GM21526 (cell line): Measurements from ENCODE around the gene CERS2.

Experiments
- ATAC-seq: cut with Tn5 transposase; IDR thresholded peaks from one replicate; pipeline ENCODE4 v1.9.1; 2021; ENCODE audit warnings: moderate library complexity; ENCODE audit not compliant: unreplicated experiment, low FRiP score

Gene CERS2

GRCh38 chr1:150997949-150998348, 23.3 kb upstream of the CERS2 start:
- no peak for ATAC-seq

- ATAC-seq, result no peak
Observed at GRCh38 chr1:150997126-150997872, 22.7 kb upstream of the CERS2 start.

GRCh38 chr1:150995896-150996295, 21.3 kb upstream of the CERS2 start:
- ATAC-seq, result no peak

GRCh38 chr1:150995460-150995859, 20.8 kb upstream of the CERS2 start:
- ATAC-seq, result no peak

GRCh38 chr1:150994248-150994647, 19.6 kb upstream of the CERS2 start:
- ATAC-seq, result no peak

DNA sequence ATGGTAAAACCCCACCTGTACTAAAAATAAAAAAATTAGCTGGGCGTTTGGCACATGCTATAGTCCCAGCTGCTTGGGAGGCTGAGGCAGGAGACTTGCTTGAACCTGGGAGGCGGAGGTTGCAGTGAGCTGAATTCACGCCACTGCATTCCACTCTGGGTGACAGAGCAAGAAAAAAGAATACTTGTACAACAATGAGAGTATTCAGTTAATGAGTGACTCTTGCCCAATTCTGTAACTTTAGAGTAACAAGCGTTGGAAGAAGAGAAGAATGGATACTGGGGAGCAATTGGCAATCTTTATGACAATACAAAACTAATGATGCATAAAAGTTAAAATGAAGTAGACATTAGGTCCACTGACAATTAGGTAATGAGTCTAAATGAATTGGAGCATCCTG, 18.0 kb upstream of the CERS2 start:
- no peak for ATAC-seq

GRCh38 chr1:150987924-150988323, 13.3 kb upstream of the CERS2 start:
- ATAC-seq, result no peak

DNA sequence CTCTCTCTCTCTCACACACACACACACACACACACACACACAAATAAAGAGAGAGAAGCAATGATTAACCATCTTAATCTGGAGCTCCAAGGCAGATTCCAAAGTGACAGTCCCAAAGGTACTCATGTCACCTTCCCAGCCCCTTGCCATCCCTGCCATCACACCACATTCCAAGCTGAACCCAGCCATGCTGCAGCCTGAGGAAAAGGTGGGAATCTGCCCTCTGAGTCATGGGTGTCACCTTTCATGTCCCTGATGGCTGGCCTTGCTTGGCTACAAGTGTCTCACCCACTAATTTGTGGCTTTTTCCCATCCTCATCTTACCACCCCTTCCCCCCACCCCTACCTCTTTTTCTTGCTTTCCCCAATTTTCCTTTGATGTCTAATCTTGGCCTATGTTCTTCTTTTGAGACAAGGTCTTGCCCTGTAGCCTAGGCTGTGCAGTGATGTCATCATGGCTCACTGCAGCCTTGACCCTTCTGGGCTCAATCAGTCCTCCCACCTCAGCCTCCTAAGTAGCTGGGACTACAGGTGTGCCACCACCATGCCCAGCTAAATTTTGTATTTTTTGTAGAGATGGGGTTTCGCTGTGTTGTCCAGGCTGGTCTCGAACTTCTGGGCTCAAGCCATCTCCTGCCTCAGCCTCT, 10.7 kb upstream of the CERS2 start:
- ATAC-seq, result no peak

- no peak for ATAC-seq
Observed at GRCh38 chr1:150981805-150982712, 7.4 kb upstream of the CERS2 start, which contains the start of gene ANXA9. TSS of gene ANXA9 (plus strand) at chr1:150982292. CDS start at chr1:150983106, 814 bp downstream.

DNA sequence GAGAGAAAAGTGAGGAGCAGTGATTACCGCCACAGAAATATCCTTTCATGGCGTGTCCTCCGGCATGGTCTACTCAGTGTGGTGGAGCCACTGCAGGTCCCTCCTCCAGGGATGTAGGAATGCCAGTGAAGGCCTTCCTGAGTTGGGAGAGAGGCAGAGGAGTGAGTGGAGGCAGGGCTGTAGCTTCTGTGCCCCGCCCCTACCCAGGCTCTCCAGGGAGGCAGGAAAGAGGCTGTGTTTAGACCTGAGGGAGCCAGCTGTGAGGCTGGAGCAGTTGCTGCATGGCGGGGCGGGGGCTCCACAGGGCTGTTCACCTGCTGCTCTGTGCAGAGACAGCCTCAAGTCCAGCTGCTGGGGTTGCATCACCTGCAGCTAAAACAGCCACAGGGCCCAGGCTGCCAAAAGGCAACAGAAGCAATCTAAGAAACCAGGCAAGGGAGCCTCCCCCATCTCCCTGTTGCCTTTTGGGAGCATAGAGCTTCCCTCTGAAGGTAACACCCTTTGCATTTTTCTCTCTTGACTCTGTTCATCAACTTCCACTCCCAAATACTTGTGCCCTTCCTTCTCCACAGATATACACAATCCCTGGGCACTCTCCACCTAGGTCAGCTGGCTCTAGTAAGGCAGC, 6.7 kb upstream of the CERS2 start:
- no peak for ATAC-seq

DNA sequence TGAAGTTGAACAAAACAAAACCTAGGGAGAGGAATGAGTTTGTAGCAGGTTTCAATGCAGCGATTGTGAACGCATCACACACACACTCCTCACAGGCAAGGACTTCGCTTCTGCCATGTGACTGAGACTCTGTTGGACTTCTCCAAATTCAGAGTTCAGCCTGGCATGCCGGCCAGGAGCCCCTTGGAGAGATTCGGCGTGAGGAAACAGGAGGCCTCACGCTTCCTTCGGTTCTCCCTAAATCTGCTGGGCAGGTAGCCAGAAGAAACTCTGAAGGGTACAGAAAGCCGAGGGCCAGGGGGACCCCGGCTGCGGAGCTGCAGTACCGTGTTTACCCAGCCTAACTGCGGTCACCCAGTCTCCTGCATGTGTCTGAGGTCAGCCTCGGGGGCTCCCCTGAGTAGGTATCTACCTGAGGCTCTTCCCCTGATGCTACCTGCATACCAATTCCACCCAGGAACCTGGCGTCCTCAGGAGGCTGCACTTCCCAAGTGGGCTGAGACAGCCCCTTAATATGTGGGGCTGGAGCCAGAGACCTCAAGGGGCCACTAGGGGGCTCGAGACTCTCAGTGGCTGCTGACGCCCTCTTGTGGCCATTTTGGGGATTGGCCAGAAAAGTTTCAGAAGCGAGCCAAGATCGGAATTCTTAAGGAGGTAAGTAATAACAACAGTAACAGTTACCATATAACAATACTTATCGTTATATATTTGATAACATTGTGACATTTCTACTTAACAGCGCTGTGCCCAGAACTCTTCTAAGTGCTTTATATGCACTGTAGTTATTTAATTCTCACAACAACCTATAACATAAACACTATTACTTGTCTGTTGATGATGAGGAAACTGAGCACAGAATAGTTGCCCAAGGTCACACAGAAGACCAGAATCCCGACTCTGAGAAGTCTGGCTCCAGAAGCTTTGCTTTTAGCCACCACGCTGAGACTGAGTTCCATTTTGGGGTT, 4.7 kb upstream of the CERS2 start:
- no peak for ATAC-seq

DNA sequence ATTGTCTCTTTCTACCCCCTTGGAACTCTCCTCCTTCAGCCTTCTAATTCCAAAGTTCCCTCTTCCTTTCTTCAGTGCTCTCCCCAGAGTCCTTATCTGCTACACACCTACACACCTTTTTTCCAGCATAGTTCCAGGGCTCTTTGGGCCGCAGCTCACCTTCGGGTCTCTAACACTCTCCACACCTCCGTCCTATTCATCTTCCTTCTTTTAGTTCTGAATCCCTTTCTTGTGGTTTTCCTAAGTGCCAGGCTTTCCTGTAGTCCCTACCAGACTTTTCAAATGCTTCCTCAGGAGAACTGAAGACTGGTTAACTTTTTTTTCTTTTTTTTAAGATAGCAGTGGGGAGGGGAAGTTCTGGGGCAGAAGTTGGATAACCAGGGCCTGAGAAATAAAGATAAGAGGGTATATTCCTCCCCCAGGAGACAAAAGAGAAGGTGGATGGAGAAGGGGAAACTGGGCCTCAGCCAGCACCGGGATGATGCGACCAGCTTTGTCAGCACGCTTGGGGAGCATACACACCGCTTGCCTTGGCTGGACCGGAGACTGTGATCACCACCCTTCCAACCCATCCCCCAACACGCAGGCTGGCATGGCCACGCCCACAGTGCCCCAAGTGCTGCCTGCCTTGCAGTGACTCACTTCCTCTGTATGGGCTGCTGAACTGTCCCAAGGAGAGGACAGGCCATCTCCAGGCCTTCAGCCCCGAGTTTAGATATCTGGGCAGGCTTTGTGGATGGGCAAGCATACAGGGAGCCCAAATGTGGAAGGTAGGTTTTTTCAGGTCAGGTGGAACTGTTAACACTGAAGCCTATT, 2.5 kb upstream of the CERS2 start:
- no peak for ATAC-seq

- ATAC-seq, result no peak
Observed at GRCh38 chr1:150976401-150976821, 1.8 kb upstream of the CERS2 start.

- peak; percentile 29 for ATAC-seq
Observed at GRCh38 chr1:150973836-150974579, 627 bp downstream of the CERS2 start.

DNA sequence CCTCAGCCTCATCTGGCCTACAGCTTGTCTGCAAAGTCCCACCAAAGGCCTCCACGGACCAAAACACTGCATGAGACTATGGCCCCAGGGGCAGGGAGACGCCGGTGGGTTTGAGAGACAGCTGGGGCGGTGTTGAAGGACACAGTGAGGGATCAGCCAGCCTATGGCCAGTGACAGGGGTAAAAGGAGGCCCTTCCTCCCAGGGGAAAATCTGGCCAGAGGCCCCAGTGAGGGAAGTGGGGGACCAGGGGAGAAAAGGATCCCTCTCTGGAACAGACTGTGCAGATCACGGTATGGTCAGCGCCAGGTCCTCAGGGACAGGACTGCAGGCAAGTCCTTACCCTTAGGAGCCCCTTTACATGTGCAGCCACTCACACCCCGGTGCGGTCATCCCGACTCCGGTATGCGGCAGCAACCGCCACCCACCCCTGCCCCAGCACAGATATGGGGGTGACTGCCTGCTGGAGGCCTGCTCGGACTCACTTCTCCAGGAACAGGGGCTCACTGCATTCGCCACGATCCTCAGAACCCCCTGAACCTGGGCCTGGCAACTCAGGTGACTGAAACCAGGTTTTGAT, 1.3 kb downstream of the CERS2 start:
- ATAC-seq, result no peak

DNA sequence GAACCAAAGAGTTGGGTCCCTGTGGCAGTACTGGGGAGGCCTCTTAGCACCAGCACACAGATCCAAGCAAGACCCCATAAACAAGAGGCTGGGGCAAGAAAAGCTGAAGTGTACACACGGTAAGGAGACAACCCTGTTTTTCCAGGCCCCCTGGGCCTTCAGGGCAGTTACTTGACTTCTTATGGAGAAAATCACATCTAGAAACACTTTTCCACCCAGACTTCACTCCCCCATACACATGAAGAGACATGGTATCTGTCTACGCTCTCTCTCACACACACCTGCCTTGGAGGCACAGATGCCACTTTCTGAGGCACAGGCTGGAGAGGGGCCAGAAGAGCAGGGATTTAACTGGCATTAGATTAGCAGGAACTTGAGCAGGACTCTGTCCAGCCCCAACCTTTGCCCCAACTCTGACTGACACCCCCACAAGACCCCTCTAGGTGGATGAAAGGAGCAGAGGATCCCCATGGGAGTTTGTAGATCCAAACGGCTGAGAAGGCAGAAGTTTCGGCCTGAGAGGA, 2.2 kb downstream of the CERS2 start:
- no peak for ATAC-seq
